K562 (cell line): ENCODE results near the gene UBE2C. TPM values are rescaled to one million over a fixed set of nuclear protein-coding genes. Genes with fewer than 3 reads are reported as not detected.

Experiments
- GTF2F1 ChIP-seq: IDR thresholded peaks from 2 replicates; pipeline ENCODE4 v1.6.1; 2011; ENCODE audit warnings: low read depth, low read length, improper control_type of control experiment
- HEY1 ChIP-seq: fragments of 250-450 bp; sonication (Bioruptor Pico); IDR thresholded peaks from 2 replicates; pipeline ENCODE4 v1.5.0; 2020; ENCODE audit warnings: mild to moderate bottlenecking, moderate library complexity, borderline replicate concordance
- HLTF ChIP-seq: fragments of 450-650 bp; IDR thresholded peaks from 2 replicates; pipeline ENCODE4 v1.6.1; 2016
- RNF219 ChIP-seq: fragments of 250-450 bp; sonication (Bioruptor Pico); IDR thresholded peaks from 2 replicates; pipeline ENCODE4 v1.5.0; 2022; ENCODE audit warnings: mild to moderate bottlenecking
- SRF ChIP-seq, 2 experiments: fragments of 250-450, 450-650 bp in 1 of 2; sonication (Bioruptor Pico) in 1 of 2; sonication (generic) in 1 of 2; formaldehyde crosslinking; IDR thresholded peaks; 2 replicates each; pipeline versions ENCODE4 v1.5.0 to v1.5.1; 2020 to 2022; ENCODE audit warnings: mild to moderate bottlenecking in 1 of 2, missing genetic modification reagents in 1 of 2
- SRSF1 ChIP-seq: fragments of 200-400 bp; formaldehyde crosslinking; IDR thresholded peaks from 2 replicates; pipeline ENCODE4 v1.6.1; 2017; ENCODE audit warnings: mild to moderate bottlenecking, low read depth, low read length, moderate library complexity
- TCF15 ChIP-seq: fragments of 250-450 bp; sonication (Bioruptor Pico); IDR thresholded peaks from 2 replicates; pipeline ENCODE4 v1.8.0; 2022; ENCODE audit warnings: moderate library complexity, mild to moderate bottlenecking, inconsistent platforms
- TRIM28 ChIP-seq: fragments of 450-650 bp; IDR thresholded peaks from 2 replicates; pipeline ENCODE4 v1.6.1; 2017
- ZNF274 ChIP-seq: IDR thresholded peaks from 2 replicates; pipeline ENCODE4 v1.6.1; 2011; ENCODE audit warnings: low read depth, mild to moderate bottlenecking, low read length, moderate library complexity, borderline replicate concordance
- polyA plus RNA-seq, 8 experiments: library from polyadenylated mRNA; depleted of rRNA in 4 of 8; stranded (reverse) in 5 of 8; unstranded in 3 of 8; fragments of >200 nt; fragmentation: Nextera tagmentation in 2 of 8; fragmentation: Illumina TruSeq in 1 of 8; extraction: Ambion mirVana in 2 of 8; extraction: Trizol in 1 of 8; gene quantifications; 2 replicates each; pipeline versions ENCODE4 v1.2.1 to v1.2.3, GENCODE V29; 2011 to 2014; ENCODE audit warnings: inconsistent platforms in 1 of 8, missing spikeins in 1 of 8
- total RNA-seq, 7 experiments: library from RNA; depleted of rRNA in 6 of 7; stranded (reverse); fragments of >200 nt in 6 of 7; fragmentation: Illumina TruSeq in 2 of 7; extraction: Trizol in 2 of 7; gene quantifications; 2 replicates each; pipeline versions ENCODE4 v1.2.1 to v1.2.3, GENCODE V29; 2011 to 2021; ENCODE audit warnings: low replicate concordance in 1 of 7

The UBE2C gene
- total and polyA plus RNA-seq, 9 of the 15 experiments (the other 6 are each of a cell fraction or from before 2014, with no cell fraction given), result 0.51 to 1.6 (median 0.69) TPM

GRCh38 chr20:45783656-45784294 is 28.7 kb upstream of the UBE2C start (continued):
- TF ChIP-seq SRF (CRISPR knock-in tag; IDR thresholded peaks at IDR 0.05) (no peak), HEY1 (CRISPR knock-in tag) (no peak), SRSF1 (no peak), TCF15 (CRISPR knock-in tag) (no peak), TRIM28 (no peak), ZNF274 (no peak), GTF2F1 (no peak), HLTF (no peak), RNF219 (CRISPR knock-in tag) (no peak)
